ENCODE data around the gene CHEK1.
"Not testable (repeated sequence)": the region's sequence is repeated elsewhere in the genome, so short reads cannot be mapped to it uniquely, and the experiment has no call there.

The CHEK1 gene

DNA sequence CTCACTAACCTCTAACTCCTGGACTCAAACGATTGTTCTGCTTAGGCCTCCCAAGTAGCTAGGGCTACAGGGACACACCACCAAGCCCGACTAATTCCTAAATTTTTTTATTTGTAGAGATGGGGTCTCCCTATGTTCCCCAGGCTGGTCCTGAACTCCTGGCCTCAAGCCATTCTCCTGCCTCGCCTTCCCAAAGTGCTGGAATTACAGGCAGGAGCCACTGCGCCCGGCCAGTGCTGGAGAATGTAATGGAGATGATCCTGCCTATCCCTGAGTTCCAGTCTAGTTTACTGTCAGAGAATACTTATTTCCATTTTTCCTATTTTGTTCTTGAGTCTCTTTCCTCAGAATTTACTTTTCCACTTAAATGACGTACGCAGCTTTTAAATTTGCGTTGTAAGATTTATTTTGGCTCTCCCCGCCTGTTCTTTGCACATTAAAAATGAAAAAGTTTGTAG is at the start of gene CHEK1:
Gene CHEK1 (plus strand): TSS at position 408 of the 458 bp plus-strand sequence. CDS start 1,606 bp downstream, outside the sequence.
- DNase-seq (ENCODE audit: low spot score), result no peak

GRCh38 chr11:125577181-125577580 is 47.8 kb upstream of the CHEK1 start:
- not testable (repeated sequence) for DNase-seq (ENCODE audit: low spot score)

- no peak for DNase-seq (ENCODE audit: low spot score)
These were observed 46.2 kb upstream of the CHEK1 start for GRCh38 chr11:125578783-125579182.

DNA sequence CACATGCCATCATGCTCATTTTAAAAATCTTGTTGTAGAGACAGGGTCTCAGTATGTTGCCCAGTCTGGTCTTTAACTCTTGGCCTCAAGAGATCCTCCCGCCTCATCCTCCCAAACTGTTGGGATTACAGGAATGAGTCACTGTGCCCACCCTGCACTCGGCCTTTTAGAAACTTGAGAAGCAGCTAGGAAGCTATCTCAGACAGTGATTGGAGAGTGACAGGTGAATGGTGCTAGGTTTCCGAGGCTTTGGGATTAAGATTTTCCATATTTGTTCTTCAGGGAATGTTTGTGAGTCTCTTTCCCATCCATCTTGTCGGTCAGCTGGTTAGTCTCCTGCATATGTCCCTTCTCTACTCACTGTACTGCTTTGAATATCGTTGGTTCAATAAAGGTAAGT is 45.2 kb upstream of the CHEK1 start:
- DNase-seq (ENCODE audit: low spot score), result no peak

- no peak for DNase-seq (ENCODE audit: low spot score)
These were observed 41.5 kb upstream of the CHEK1 start for GRCh38 chr11:125583496-125583895.

- no peak for DNase-seq (ENCODE audit: low spot score)
These were observed 39.5 kb upstream of the CHEK1 start for GRCh38 chr11:125585487-125585886.

DNA sequence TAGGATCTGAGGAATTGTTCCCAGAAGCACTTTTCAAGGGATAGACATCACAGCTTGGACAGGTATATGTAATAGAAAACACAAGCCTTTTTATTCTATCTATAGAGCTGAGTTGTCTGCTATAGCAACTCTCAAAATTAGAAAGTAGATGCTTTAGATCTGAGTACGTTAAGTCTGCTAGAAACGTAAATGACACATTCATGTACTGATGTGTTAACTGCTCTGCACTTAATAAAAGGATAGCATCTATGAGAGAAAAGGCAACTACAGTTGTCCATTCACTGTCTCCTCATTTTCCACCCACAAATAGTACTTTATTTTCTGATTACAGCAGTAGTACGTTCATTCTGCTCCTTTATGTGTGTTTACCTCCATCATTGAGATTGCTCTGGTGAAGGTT is 38.3 kb upstream of the CHEK1 start:
- DNase-seq (ENCODE audit: low spot score), result no peak

GRCh38 chr11:125587480-125587879 is 37.5 kb upstream of the CHEK1 start:
- DNase-seq (ENCODE audit: low spot score), result no peak

- no peak for DNase-seq (ENCODE audit: low spot score)
These were observed 36.5 kb upstream of the CHEK1 start for GRCh38 chr11:125588505-125588904.

DNA sequence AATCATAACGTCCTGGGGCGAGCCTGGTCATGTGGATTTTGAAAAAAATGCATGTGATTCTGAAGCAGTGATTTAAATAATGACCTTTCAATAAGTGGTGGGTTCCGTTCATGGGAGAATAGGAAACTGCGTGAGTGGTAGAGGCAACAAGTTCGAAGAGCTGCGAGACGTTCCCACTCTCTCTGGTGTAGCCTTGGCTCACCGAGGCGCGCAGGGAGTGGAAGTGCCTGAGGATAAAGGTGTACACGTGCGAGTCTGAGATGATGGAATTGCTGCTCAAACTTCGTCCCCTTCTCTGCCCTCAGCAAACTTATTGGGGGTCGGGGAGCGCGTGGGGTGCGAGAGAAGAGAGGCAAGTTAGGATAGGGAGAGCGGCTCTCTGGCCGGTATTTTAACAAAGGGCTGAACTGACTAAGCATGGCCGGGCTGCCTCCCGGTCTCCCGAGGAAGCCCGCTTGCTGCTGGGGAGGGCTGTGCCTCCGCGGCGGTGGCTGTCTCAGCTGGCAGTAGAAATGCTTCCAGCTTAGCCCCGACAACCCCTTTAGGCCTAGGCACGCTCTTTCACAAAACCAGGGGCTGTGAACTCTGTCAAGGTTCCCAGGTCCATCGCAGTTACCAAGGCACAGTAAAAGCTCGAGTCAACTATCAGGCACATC is 33.2 kb upstream of the CHEK1 start:
- DNase-seq (ENCODE audit: low spot score), result peak; percentile 46

- DNase-seq (ENCODE audit: low spot score), result peak; percentile 97
These were observed 32.5 kb upstream of the CHEK1 start, which contains the start of gene STT3A for GRCh38 chr11:125592305-125593113. STT3A (plus strand) TSS chr11:125592852; CDS start chr11:125595916, 3,064 bp downstream.

GRCh38 chr11:125593114-125593820 is 31.7 kb upstream of the CHEK1 start:
- peak; percentile 32 for DNase-seq (ENCODE audit: low spot score)

DNA sequence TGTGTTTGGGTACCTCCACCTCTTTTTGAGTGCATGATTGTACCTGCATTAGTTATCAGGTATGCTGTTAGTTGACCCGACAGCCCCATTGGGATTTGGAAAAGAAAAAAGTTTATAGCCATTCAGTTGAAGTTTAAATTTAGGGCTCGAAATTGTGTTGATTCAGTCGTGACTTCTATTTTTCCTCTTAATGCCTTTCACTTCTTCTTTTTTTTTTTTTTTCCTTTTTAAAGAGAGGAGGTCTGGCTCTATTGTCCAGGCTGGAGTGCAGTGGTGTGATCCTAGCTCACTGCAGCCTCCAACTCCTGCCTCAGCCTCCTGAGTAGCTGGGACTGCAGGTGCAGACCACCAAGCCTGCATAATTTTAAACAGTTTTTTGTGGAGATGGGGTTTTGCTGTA is 30.0 kb upstream of the CHEK1 start:
- DNase-seq (ENCODE audit: low spot score), result no peak

- no peak for DNase-seq (ENCODE audit: low spot score)
These were observed 24.3 kb upstream of the CHEK1 start for GRCh38 chr11:125600663-125601062.

DNA sequence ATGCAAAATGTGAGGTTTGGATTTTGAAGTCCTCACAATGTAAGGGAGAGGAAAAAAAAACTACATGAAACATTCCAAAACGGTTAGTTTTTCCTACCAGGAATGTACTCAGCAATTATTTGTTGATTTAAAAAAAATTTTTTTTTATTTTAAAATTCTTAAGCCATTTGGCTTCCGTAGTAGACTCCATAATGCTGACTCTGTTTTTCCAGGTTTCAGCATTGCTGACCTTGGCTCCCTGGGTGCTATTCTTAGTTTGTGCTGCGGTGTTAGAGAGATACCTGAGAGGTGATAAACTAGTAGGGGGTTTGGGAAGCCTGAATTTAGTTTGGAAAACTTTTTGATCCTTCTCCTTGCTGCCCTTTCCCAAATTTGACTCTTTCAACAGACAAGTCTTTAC is 21.8 kb upstream of the CHEK1 start:
- DNase-seq (ENCODE audit: low spot score), result no peak

DNA sequence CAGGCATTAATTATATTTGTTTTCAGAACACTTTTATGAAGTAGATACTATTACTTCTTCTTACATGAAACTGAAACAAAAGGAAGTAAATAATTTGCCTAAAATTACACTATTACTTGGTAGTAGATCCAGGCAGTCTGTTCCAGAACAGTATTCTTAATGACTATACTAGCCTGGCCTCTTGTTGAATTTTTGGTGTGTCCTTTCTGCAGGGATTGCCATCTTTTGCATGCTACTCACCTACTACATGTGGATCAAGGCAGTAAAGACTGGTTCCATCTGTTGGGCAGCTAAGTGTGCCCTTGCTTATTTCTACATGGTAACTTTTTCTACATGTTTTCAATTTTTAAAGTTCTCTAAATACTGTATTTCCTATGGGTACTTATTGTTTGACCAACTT is 19.5 kb upstream of the CHEK1 start:
- no peak for DNase-seq (ENCODE audit: low spot score)

DNA sequence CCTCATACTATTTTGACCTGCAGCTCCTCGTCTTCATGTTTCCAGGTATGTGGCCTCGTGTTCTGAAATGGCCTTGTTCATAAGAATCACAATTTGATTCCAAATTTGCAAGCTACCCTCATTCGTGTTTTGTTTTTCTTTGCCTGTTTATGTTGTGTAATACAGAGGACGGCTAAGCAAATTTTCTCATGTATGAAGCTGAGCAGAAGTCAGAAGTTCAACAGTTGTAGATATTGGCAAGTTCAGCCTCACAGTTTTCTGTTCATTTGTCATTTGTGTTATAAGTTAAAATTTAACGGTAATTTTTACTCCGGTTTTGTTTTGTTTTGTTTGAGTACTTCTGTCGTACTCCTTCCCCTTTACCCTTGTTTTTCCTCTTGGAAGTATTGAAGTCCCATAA is 15.4 kb upstream of the CHEK1 start:
- no peak for DNase-seq (ENCODE audit: low spot score)

- DNase-seq (ENCODE audit: low spot score), result no peak
These were observed 6.6 kb upstream of the CHEK1 start for GRCh38 chr11:125618383-125618782.

- DNase-seq (ENCODE audit: low spot score), result no peak
These were observed 3.0 kb upstream of the CHEK1 start for GRCh38 chr11:125621995-125622394.

GRCh38 chr11:125623064-125623463 is 1.9 kb upstream of the CHEK1 start:
- no peak for DNase-seq (ENCODE audit: low spot score)

- DNase-seq (ENCODE audit: low spot score), result no peak
These were observed 264 bp downstream of the CHEK1 start for GRCh38 chr11:125625225-125625629.

DNA sequence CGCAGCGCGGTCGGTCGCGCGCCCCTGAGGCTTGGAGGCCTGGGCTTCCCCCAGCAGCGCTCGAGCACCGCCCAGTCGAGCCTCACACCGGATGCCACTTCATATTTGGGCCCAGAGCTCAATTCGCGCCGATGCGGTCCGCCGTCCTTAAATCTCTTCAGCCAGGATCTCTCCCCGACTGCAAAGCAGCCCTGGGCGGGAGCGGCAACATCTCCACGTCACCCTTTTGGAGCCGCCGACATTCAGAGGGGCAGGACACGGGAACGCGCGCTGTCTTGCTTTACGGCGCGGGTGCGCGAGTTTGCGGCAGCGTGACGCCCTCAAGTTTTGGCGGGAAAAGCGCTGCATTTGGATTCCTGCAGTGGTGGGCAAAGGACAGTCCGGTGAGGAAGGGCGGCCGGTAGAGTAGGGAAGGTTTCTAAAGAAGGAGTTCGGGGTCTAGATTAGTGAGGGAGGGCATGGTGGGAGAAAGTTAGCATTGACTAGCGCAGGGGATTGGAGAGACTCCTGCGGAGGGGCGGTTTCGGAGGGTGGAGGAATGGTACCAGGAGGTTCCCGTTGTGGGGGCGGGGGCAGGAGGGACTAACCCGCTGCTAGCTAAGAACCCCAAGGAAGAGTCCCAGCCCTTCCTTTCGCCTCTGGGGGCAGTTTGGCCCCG is 796 bp downstream of the CHEK1 start:
- peak; percentile 83 for DNase-seq (ENCODE audit: low spot score)

Data from iPS-NIHi11 (cell line).